ENCODE data around the gene SRL. TPM values are rescaled to one million over a fixed set of nuclear protein-coding genes. Genes with fewer than 3 reads are reported as not detected.

The SRL gene
- polyA plus RNA-seq, 1 of the 3 experiments (the other 2 are of a cell fraction) = not detected

- Histone ChIP-seq H3K9me2 (no peaks in the 10 kb centered on the region), H4K20me1 (ENCODE audit: insufficient read depth) (no peaks in the 10 kb centered on the region), H3K27ac (ENCODE audit: low read depth in 2 of 2, low read length in 1 of 2) (no peak overlapping the region), H3K27me3 (ENCODE audit: insufficient read depth) (no peaks in the 10 kb centered on the region), H3K36me3 (replicated peaks in 1 of 2; ENCODE audit: control insufficient read depth in 1 of 2, insufficient read depth in 2 of 2, low read length in 1 of 2) (no peaks in the 10 kb centered on the region), H3K4me2 (no peak overlapping the region), H3K79me2 (ENCODE audit: insufficient read depth) (no peaks in the 10 kb centered on the region), H3K9ac (no peak overlapping the region), H2AFZ (ENCODE audit: low read depth) (no peak overlapping the region), H3F3A (replicated peaks; ENCODE audit: insufficient read depth) (no peaks in the 10 kb centered on the region), H3K4me1 (ENCODE audit: control insufficient read depth in 1 of 2, insufficient read depth in 2 of 2, low read depth in 1 of 2, low read length in 1 of 2) (peaks cover 0 to 2% of the 10 kb centered on the region in 2 experiments; a peak in 1 of 4 replicates), H3K9me3 (no peaks in the 10 kb centered on the region), H3K4me3 (ENCODE audit: low read depth in 2 of 2, low read length in 1 of 2) (no peak overlapping the region)
- TF ChIP-seq MEF2A (IDR thresholded peaks at IDR 0.05; ENCODE audit: borderline replicate concordance, low read depth) (no peak), SIN3A (IDR thresholded peaks at IDR 0.05; ENCODE audit: borderline replicate concordance, low read depth, low read length) (no peak), RAD21 (IDR thresholded peaks at IDR 0.05; ENCODE audit: low read length) (no peak), TAF1 (IDR thresholded peaks at IDR 0.05; ENCODE audit: borderline replicate concordance, low read depth, low read length) (no peak), JUND (IDR thresholded peaks at IDR 0.05) (no peak), GATA2 (CRISPR knock-in tag; IDR thresholded peaks at IDR 0.05) (no peak), FOXJ3 (CRISPR knock-in tag; IDR thresholded peaks at IDR 0.05) (no peak), ZBTB33 (IDR thresholded peaks at IDR 0.05; ENCODE audit: borderline replicate concordance, low read depth) (no peak), RXRA (IDR thresholded peaks at IDR 0.05; ENCODE audit: borderline replicate concordance, low read depth) (no peak), ELF1 (IDR thresholded peaks at IDR 0.05) (no peak), EP300 (IDR thresholded peaks at IDR 0.05; ENCODE audit: borderline replicate concordance in 1 of 2, low read depth in 1 of 2, low read length in 1 of 2) (no peak), USF2 (IDR thresholded peaks at IDR 0.05; ENCODE audit: borderline replicate concordance, low read depth, low read length) (no peak)
- TF ChIP-seq, protein P1, sequence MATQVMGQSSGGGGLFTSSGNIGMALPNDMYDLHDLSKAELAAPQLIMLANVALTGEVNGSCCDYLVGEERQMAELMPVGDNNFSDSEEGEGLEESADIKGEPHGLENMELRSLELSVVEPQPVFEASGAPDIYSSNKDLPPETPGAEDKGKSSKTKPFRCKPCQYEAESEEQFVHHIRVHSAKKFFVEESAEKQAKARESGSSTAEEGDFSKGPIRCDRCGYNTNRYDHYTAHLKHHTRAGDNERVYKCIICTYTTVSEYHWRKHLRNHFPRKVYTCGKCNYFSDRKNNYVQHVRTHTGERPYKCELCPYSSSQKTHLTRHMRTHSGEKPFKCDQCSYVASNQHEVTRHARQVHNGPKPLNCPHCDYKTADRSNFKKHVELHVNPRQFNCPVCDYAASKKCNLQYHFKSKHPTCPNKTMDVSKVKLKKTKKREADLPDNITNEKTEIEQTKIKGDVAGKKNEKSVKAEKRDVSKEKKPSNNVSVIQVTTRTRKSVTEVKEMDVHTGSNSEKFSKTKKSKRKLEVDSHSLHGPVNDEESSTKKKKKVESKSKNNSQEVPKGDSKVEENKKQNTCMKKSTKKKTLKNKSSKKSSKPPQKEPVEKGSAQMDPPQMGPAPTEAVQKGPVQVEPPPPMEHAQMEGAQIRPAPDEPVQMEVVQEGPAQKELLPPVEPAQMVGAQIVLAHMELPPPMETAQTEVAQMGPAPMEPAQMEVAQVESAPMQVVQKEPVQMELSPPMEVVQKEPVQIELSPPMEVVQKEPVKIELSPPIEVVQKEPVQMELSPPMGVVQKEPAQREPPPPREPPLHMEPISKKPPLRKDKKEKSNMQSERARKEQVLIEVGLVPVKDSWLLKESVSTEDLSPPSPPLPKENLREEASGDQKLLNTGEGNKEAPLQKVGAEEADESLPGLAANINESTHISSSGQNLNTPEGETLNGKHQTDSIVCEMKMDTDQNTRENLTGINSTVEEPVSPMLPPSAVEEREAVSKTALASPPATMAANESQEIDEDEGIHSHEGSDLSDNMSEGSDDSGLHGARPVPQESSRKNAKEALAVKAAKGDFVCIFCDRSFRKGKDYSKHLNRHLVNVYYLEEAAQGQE (IDR thresholded peaks at IDR 0.05; ENCODE audit: low read depth, low read length) = no peak
- 82% methylated on average over 19 of the region's 19 CpGs for WGBS (ENCODE audit: low lambda C conversion rate)
- ChIA-PET CTCF (interaction anchor here (1.0 to 3.0 kb wide), 5 partner anchors 10 to 257 kb away, joined by 3 to 25 read pairs (median 5); no protein-coding TSS in a partner anchor), POLR2A (no interaction called here)
- DNase-seq = no peak
Measured at GRCh38 chr16:4239682-4240175, 2.2 kb downstream of the SRL start.
